Liver (tissue), 9 donors: ENCODE measurements around the gene GPR42. TPM values are rescaled to one million over a fixed set of nuclear protein-coding genes. Genes with fewer than 3 reads are reported as not detected.

Source experiments
- DNase-seq: peaks from one replicate; pipeline ENCODE4 v3.0.0-alpha.2; 2017; ENCODE audit warnings: low spot score
- H3K27ac ChIP-seq, 2 donors: one replicate each; pipeline ENCODE4 v1.7.0; 2013; ENCODE audit warnings: inconsistent platforms in 2 of 2, low read length in 2 of 2, control low read depth in 1 of 2, low read depth in 1 of 2, mild to moderate bottlenecking in 1 of 2
- H3K27me3 ChIP-seq, 4 donors: one replicate each; pipeline versions ENCODE4 v1.6.1 to v1.7.0; 2013; ENCODE audit warnings: low read length in 3 of 4, inconsistent platforms in 1 of 4, mild to moderate bottlenecking in 1 of 4, moderate library complexity in 1 of 4; ENCODE audit not compliant: control insufficient read depth in 4 of 4, insufficient read depth in 4 of 4
- H3K36me3 ChIP-seq, 4 donors: one replicate each; pipeline versions ENCODE4 v1.6.1 to v1.7.0; 2013; ENCODE audit warnings: low read length in 3 of 4, mild to moderate bottlenecking in 3 of 4, low read depth in 1 of 4, moderate library complexity in 1 of 4; ENCODE audit not compliant: control insufficient read depth in 4 of 4, insufficient read depth in 3 of 4
- H3K4me1 ChIP-seq, 4 donors: one replicate each; pipeline versions ENCODE4 v1.6.1 to v1.7.0; 2013; ENCODE audit warnings: low read length in 3 of 4, mild to moderate bottlenecking in 3 of 4, moderate library complexity in 1 of 4; ENCODE audit not compliant: control insufficient read depth in 4 of 4, insufficient read depth in 4 of 4
- H3K4me3 ChIP-seq, 3 donors: one replicate each; pipeline versions ENCODE4 v1.6.1 to v1.7.0; 2013; ENCODE audit warnings: low read length in 3 of 3, control low read depth in 1 of 3, low read depth in 1 of 3, mild to moderate bottlenecking in 1 of 3
- H3K9ac ChIP-seq, 2 donors: one replicate each; pipeline ENCODE4 v1.7.0; 2013; ENCODE audit warnings: low read length in 2 of 2, mild to moderate bottlenecking in 2 of 2, moderate library complexity in 2 of 2, control low read depth in 1 of 2, low read depth in 1 of 2
- H3K9me3 ChIP-seq, 4 donors: one replicate each; pipeline versions ENCODE4 v1.6.1 to v1.7.0; 2013; ENCODE audit warnings: low read length in 3 of 4; ENCODE audit not compliant: control insufficient read depth in 4 of 4
- FOXA1 ChIP-seq: IDR thresholded peaks from 2 replicates; pipeline ENCODE4 v1.6.1; 2016; ENCODE audit warnings: antibody characterized with exemption
- FOXA2 ChIP-seq: IDR thresholded peaks from 2 replicates; pipeline ENCODE4 v1.6.1; 2016; ENCODE audit warnings: antibody characterized with exemption
- GABPA ChIP-seq, 2 donors: IDR thresholded peaks in 1 of 2; conservative IDR thresholded peaks in 1 of 2; 2 replicates each; pipeline ENCODE4 v1.6.1; 2016; ENCODE audit warnings: antibody characterized with exemption in 2 of 2, mild to moderate bottlenecking in 1 of 2, moderate library complexity in 1 of 2
- HNF4A ChIP-seq, 2 donors: conservative IDR thresholded peaks; 2 replicates each; pipeline ENCODE4 v1.6.1; 2016; ENCODE audit warnings: antibody characterized with exemption in 2 of 2, mild to moderate bottlenecking in 2 of 2
- HNF4G ChIP-seq: IDR thresholded peaks from 2 replicates; pipeline ENCODE4 v1.6.1; 2016; ENCODE audit warnings: antibody characterized with exemption
- JUND ChIP-seq, 2 donors: IDR thresholded peaks; 2 replicates each; pipeline ENCODE4 v1.6.1; 2016; ENCODE audit warnings: antibody characterized with exemption in 2 of 2
- RAD21 ChIP-seq, 2 donors: IDR thresholded peaks; 2 replicates each; pipeline ENCODE4 v1.6.1; 2016; ENCODE audit warnings: antibody characterized with exemption in 2 of 2, mild to moderate bottlenecking in 2 of 2
- RXRA ChIP-seq, 2 donors: IDR thresholded peaks; 2 replicates each; pipeline ENCODE4 v1.6.1; 2017 to 2018; ENCODE audit warnings: antibody characterized with exemption in 2 of 2, mild to moderate bottlenecking in 1 of 2
- TAF1 ChIP-seq: conservative IDR thresholded peaks from 2 replicates; pipeline ENCODE4 v1.6.1; 2016; ENCODE audit warnings: antibody characterized with exemption, mild to moderate bottlenecking
- YY1 ChIP-seq: IDR thresholded peaks from 2 replicates; pipeline ENCODE4 v1.6.1; 2016; ENCODE audit warnings: antibody characterized with exemption, mild to moderate bottlenecking
- WGBS: extraction: QIAGEN DNeasy Blood & Tissue Kit; methylation state at CpG from one replicate; pipeline ENCODE4 v1.1.7; 2013; 5-methylcytosine and 5-hydroxymethylcytosine counted together
- polyA plus RNA-seq, 2 donors: library from polyadenylated mRNA; stranded (reverse) in 1 of 2; unstranded in 1 of 2; fragments of 200-250 nt in 1 of 2; fragments of >200 nt in 1 of 2; fragmentation: Nextera tagmentation in 1 of 2; extraction: Ambion mirVana in 1 of 2; gene quantifications; one replicate each; pipeline versions ENCODE4 v1.2.1 to v1.2.3, GENCODE V29; 2013 to 2015
- total RNA-seq, 2 donors: library from RNA; depleted of rRNA; stranded (reverse); fragments of >200 nt; gene quantifications; one replicate each; pipeline ENCODE4 v1.2.3, GENCODE V29; 2014
- TF ChIP-seq, protein P1 (sequence below): IDR thresholded peaks from 2 replicates; pipeline ENCODE4 v1.6.1; 2016; ENCODE audit warnings: antibody characterized with exemption, mild to moderate bottlenecking
- TF ChIP-seq, protein P2 (sequence below): IDR thresholded peaks from 2 replicates; pipeline ENCODE4 v1.6.1; 2016; ENCODE audit warnings: antibody characterized with exemption
- TF ChIP-seq, protein P3 (sequence below): fragments of 150-350 bp; IDR thresholded peaks from 2 replicates; pipeline ENCODE4 v1.5.1; 2017; ENCODE audit warnings: improper control_type of control experiment, low read depth, low read length; ENCODE audit not compliant: missing input control
- TF ChIP-seq, protein P4 (sequence below): IDR thresholded peaks from 2 replicates; pipeline ENCODE4 v1.6.1; 2016; ENCODE audit warnings: antibody characterized with exemption
- donor health status: healthy.
- donor health status: healthy.
- donor health status: healthy.
- donor health status: healthy.
- donor health status: healthy.

Gene GPR42
- total and polyA plus RNA-seq, 4 donors = not detected

DNA sequence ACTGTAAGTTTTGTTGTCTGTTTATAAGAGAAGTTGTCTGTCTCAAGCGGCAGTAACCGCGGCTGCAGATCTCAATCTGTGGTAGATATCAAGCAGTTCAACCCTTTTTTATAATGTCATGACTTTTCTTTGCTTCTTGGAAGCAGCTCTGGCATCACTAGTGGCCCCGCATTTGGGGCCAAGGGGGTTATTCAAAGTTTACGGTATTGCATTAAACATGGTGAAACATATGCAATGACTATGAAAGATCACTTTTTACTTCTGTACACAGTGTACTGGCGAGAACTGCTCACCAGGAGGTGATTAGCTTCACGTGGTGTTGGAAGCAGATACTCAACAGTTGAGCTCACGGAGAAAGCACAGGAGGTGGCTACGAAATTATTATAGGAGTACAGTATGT is 17.2 kb upstream of the GPR42 start:
- no peak overlapping the region for H3K27ac ChIP-seq
- TF ChIP-seq RXRA (IDR thresholded peaks at IDR 0.05) (no peak), YY1 (no peak), FOXA1 (no peak), RAD21 (IDR thresholded peaks at IDR 0.05) (no peak), FOXA2 (no peak)
- TF ChIP-seq, protein P1, sequence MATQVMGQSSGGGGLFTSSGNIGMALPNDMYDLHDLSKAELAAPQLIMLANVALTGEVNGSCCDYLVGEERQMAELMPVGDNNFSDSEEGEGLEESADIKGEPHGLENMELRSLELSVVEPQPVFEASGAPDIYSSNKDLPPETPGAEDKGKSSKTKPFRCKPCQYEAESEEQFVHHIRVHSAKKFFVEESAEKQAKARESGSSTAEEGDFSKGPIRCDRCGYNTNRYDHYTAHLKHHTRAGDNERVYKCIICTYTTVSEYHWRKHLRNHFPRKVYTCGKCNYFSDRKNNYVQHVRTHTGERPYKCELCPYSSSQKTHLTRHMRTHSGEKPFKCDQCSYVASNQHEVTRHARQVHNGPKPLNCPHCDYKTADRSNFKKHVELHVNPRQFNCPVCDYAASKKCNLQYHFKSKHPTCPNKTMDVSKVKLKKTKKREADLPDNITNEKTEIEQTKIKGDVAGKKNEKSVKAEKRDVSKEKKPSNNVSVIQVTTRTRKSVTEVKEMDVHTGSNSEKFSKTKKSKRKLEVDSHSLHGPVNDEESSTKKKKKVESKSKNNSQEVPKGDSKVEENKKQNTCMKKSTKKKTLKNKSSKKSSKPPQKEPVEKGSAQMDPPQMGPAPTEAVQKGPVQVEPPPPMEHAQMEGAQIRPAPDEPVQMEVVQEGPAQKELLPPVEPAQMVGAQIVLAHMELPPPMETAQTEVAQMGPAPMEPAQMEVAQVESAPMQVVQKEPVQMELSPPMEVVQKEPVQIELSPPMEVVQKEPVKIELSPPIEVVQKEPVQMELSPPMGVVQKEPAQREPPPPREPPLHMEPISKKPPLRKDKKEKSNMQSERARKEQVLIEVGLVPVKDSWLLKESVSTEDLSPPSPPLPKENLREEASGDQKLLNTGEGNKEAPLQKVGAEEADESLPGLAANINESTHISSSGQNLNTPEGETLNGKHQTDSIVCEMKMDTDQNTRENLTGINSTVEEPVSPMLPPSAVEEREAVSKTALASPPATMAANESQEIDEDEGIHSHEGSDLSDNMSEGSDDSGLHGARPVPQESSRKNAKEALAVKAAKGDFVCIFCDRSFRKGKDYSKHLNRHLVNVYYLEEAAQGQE = no peak
- DNase-seq = no peak
- peaks cover 3 to 15% (median 4%) of the 10 kb centered on the region in 4 donors for H3K4me1 ChIP-seq
- no peak overlapping the region for H3K9ac ChIP-seq
- 84% methylated on average over 9 of the region's 9 CpGs for WGBS
- no peaks in the 10 kb centered on the region for H3K36me3 ChIP-seq
- no peaks in the 10 kb centered on the region for H3K9me3 ChIP-seq
- no peaks in the 10 kb centered on the region for H3K27me3 ChIP-seq
- no peak overlapping the region for H3K4me3 ChIP-seq

DNA sequence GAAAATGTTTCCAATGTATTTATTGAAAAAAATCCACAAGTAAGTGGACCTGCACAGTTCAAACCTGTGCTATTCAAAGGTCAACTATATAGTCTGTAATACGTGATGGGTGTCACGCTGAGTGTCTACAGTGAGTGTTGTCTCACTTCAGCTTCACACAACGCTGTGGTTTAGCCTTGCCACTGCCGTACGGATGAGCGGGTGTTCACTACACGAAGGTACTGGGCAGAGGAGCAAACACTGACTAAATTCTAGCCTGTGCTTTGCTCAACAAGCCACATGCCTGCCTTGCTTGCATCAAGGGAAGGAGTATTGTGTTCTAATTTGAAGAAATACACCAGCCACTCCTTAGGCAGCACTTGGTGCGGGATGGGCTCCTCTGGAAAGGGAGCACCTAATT is 16.0 kb upstream of the GPR42 start:
- H3K9me3 ChIP-seq = no peaks in the 10 kb centered on the region
- no peak overlapping the region for H3K4me3 ChIP-seq
- TF ChIP-seq TAF1 (no peak), HNF4A (conservative IDR thresholded peaks at IDR 0.05) (no peak), HNF4G (no peak), FOXA2 (no peak), RAD21 (IDR thresholded peaks at IDR 0.05) (no peak), JUND (IDR thresholded peaks at IDR 0.05) (no peak), FOXA1 (no peak), RXRA (IDR thresholded peaks at IDR 0.05) (no peak), GABPA (IDR thresholded peaks at IDR 0.05 in 1 of 2, conservative IDR thresholded peaks at IDR 0.05 in 1 of 2) (no peak)
- TF ChIP-seq, protein P2, sequence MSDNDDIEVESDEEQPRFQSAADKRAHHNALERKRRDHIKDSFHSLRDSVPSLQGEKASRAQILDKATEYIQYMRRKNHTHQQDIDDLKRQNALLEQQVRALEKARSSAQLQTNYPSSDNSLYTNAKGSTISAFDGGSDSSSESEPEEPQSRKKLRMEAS = no peak
- TF ChIP-seq, protein P3, sequence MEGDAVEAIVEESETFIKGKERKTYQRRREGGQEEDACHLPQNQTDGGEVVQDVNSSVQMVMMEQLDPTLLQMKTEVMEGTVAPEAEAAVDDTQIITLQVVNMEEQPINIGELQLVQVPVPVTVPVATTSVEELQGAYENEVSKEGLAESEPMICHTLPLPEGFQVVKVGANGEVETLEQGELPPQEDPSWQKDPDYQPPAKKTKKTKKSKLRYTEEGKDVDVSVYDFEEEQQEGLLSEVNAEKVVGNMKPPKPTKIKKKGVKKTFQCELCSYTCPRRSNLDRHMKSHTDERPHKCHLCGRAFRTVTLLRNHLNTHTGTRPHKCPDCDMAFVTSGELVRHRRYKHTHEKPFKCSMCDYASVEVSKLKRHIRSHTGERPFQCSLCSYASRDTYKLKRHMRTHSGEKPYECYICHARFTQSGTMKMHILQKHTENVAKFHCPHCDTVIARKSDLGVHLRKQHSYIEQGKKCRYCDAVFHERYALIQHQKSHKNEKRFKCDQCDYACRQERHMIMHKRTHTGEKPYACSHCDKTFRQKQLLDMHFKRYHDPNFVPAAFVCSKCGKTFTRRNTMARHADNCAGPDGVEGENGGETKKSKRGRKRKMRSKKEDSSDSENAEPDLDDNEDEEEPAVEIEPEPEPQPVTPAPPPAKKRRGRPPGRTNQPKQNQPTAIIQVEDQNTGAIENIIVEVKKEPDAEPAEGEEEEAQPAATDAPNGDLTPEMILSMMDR = no peak
- TF ChIP-seq, protein P4, sequence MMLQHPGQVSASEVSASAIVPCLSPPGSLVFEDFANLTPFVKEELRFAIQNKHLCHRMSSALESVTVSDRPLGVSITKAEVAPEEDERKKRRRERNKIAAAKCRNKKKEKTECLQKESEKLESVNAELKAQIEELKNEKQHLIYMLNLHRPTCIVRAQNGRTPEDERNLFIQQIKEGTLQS = no peak
- no peak overlapping the region for H3K9ac ChIP-seq
- H3K36me3 ChIP-seq = no peaks in the 10 kb centered on the region
- H3K4me1 ChIP-seq = peaks cover 3 to 15% (median 4%) of the 10 kb centered on the region in 4 donors
- no peak for DNase-seq
- H3K27me3 ChIP-seq = no peaks in the 10 kb centered on the region
- WGBS = 69% methylated on average over 8 of the region's 8 CpGs
- H3K27ac ChIP-seq = no peak overlapping the region
